HEK293 (cell line): Measurements from ENCODE around the gene RTRAF.

Experiments used
- CTCF ChIA-PET: fragments of 350-600 bp; formaldehyde crosslinking; extraction: SDS; loops from one replicate; lab custom pipeline; 2021; ENCODE audit warnings: antibody characterized with exemption; lab: Yijun Ruan, JAX
- POLR2A ChIA-PET: fragments of 300-600 bp; formaldehyde crosslinking; extraction: SDS; loops from one replicate; lab custom pipeline; 2020; ENCODE audit warnings: antibody characterized with exemption, inconsistent platforms; lab: Yijun Ruan, JAX
- H3K27ac ChIP-seq: fragments of 200-500 bp; sonication (Bioruptor generic); 2 replicates; pipeline ENCODE4 v1.5.1; 2014; ENCODE audit warnings: low read depth, low read length, control low read depth, inconsistent platforms; ENCODE audit errors: extremely low read depth
- H3K36me3 ChIP-seq, 2 experiments: fragments of 200-500 bp in 1 of 2; sonication (Bioruptor generic) in 1 of 2; 1 replicate in 1 of 2; 2 replicates in 1 of 2; pipeline ENCODE4 v1.5.1; 2014 to 2017; ENCODE audit warnings: inconsistent platforms in 2 of 2, low read length in 2 of 2; ENCODE audit not compliant: control insufficient read depth in 2 of 2, insufficient read depth in 1 of 2
- H3K4me1 ChIP-seq: fragments of 200-500 bp; sonication (Bioruptor generic); 2 replicates; pipeline ENCODE4 v1.5.1; 2014; ENCODE audit warnings: mild to moderate bottlenecking, low read length, inconsistent platforms; ENCODE audit not compliant: control insufficient read depth, insufficient read depth
- H3K4me3 ChIP-seq: 2 replicates; pipeline ENCODE4 v1.5.1; 2011; ENCODE audit warnings: low read depth, mild to moderate bottlenecking, control low read depth, low read length, moderate library complexity
- H3K9me3 ChIP-seq: fragments of 200-500 bp; sonication (Bioruptor generic); 2 replicates; pipeline ENCODE4 v1.5.1; 2014; ENCODE audit warnings: low read depth, low read length, inconsistent platforms; ENCODE audit not compliant: control insufficient read depth, insufficient read depth
- EGR2 ChIP-seq: fragments of 450-650 bp; formaldehyde crosslinking; IDR thresholded peaks from 2 replicates; pipeline ENCODE4 v1.5.1; 2016; ENCODE audit warnings: low read depth, missing biosample characterization, missing genetic modification characterization
- GLI2 ChIP-seq: fragments of 450-650 bp; formaldehyde crosslinking; IDR thresholded peaks from 2 replicates; pipeline ENCODE4; 2017; ENCODE audit warnings: missing biosample characterization, missing genetic modification characterization, low read depth, borderline replicate concordance
- KLF8 ChIP-seq: fragments of 450-650 bp; formaldehyde crosslinking; IDR thresholded peaks from 2 replicates; pipeline ENCODE4 v1.5.1; 2016; ENCODE audit warnings: missing biosample characterization, missing genetic modification characterization
- MYNN ChIP-seq: fragments of 450-650 bp; formaldehyde crosslinking; IDR thresholded peaks from 2 replicates; pipeline ENCODE4 v1.5.1; 2016; ENCODE audit warnings: missing biosample characterization, missing genetic modification characterization, borderline replicate concordance
- PRDM10 ChIP-seq: fragments of 450-650 bp; formaldehyde crosslinking; IDR thresholded peaks from 2 replicates; pipeline ENCODE4 v1.5.1; 2016; ENCODE audit warnings: missing biosample characterization, missing genetic modification characterization
- SCRT2 ChIP-seq: fragments of 450-650 bp; formaldehyde crosslinking; IDR thresholded peaks from 2 replicates; pipeline ENCODE4 v1.5.1; 2016; ENCODE audit warnings: missing biosample characterization, missing genetic modification characterization
- YY2 ChIP-seq: fragments of 450-650 bp; formaldehyde crosslinking; IDR thresholded peaks from 2 replicates; pipeline ENCODE4 v1.5.1; 2016; ENCODE audit warnings: missing biosample characterization, missing genetic modification characterization
- ZNF16 ChIP-seq: fragments of 450-650 bp; formaldehyde crosslinking; IDR thresholded peaks from 2 replicates; pipeline ENCODE4 v1.5.1; 2016; ENCODE audit warnings: low read depth, missing biosample characterization, missing genetic modification characterization
- ZNF184 ChIP-seq: fragments of 450-650 bp; IDR thresholded peaks from 2 replicates; pipeline ENCODE4 v1.5.1; 2018; ENCODE audit warnings: missing biosample characterization, mild to moderate bottlenecking, missing genetic modification characterization
- ZNF221 ChIP-seq: fragments of 450-650 bp; formaldehyde crosslinking; IDR thresholded peaks from 2 replicates; pipeline ENCODE4 v1.5.1; 2017; ENCODE audit warnings: missing biosample characterization, missing genetic modification characterization, borderline replicate concordance
- ZNF274 ChIP-seq, 2 experiments: fragments of 200-500 bp in 1 of 2; fragments of 450-650 bp in 1 of 2; sonication (Bioruptor generic) in 1 of 2; formaldehyde crosslinking in 1 of 2; IDR thresholded peaks; 2 replicates each; pipeline versions ENCODE4 v1.5.1 to v1.6.1; 2014 to 2016; ENCODE audit warnings: borderline replicate concordance in 1 of 2, inconsistent platforms in 1 of 2, low read length in 1 of 2, missing biosample characterization in 1 of 2, missing genetic modification characterization in 1 of 2
- ZNF292 ChIP-seq: fragments of 450-650 bp; formaldehyde crosslinking; IDR thresholded peaks from 2 replicates; pipeline ENCODE4 v1.5.1; 2016; ENCODE audit warnings: low read depth, missing biosample characterization, missing genetic modification characterization, borderline replicate concordance
- ZNF311 ChIP-seq: fragments of 450-650 bp; formaldehyde crosslinking; IDR thresholded peaks from 2 replicates; pipeline ENCODE4 v1.5.1; 2017; ENCODE audit warnings: missing biosample characterization, missing genetic modification characterization, borderline replicate concordance
- ZNF473 ChIP-seq: fragments of 450-650 bp; formaldehyde crosslinking; IDR thresholded peaks from 2 replicates; pipeline ENCODE4 v1.5.1; 2017; ENCODE audit warnings: missing biosample characterization, missing genetic modification characterization
- ZNF510 ChIP-seq: fragments of 450-650 bp; formaldehyde crosslinking; IDR thresholded peaks from 2 replicates; pipeline ENCODE4 v1.5.1; 2018; ENCODE audit warnings: mild to moderate bottlenecking, missing genetic modification characterization, missing biosample characterization; ENCODE audit not compliant: insufficient replicate concordance
- ZNF529 ChIP-seq: fragments of 450-650 bp; formaldehyde crosslinking; IDR thresholded peaks from 2 replicates; pipeline ENCODE4 v1.5.1; 2017; ENCODE audit warnings: missing genetic modification characterization, missing biosample characterization; ENCODE audit not compliant: insufficient replicate concordance
- ZNF558 ChIP-seq: fragments of 450-650 bp; formaldehyde crosslinking; IDR thresholded peaks from 2 replicates; pipeline ENCODE4 v1.5.1; 2016; ENCODE audit warnings: missing biosample characterization, missing genetic modification characterization
- ZNF704 ChIP-seq: fragments of 450-650 bp; formaldehyde crosslinking; IDR thresholded peaks from 2 replicates; pipeline ENCODE4 v1.5.1; 2016; ENCODE audit warnings: missing biosample characterization, missing genetic modification characterization
- TF ChIP-seq, protein P1 (sequence below): sonication (generic); formaldehyde crosslinking; IDR thresholded peaks from 2 replicates; pipeline ENCODE4 v1.8.1; 2022; ENCODE audit warnings: mild to moderate bottlenecking, moderate library complexity, missing genetic modification reagents
- TF ChIP-seq, protein P2 (sequence below): fragments of 450-650 bp; formaldehyde crosslinking; IDR thresholded peaks from 2 replicates; pipeline ENCODE4 v1.5.1; 2017; ENCODE audit warnings: missing biosample characterization, missing genetic modification characterization
- TF ChIP-seq, protein P3 (sequence below): fragments of 450-650 bp; formaldehyde crosslinking; IDR thresholded peaks from 2 replicates; pipeline ENCODE4 v1.5.1; 2016; ENCODE audit warnings: missing biosample characterization, missing genetic modification characterization
- TF ChIP-seq, protein P4 (sequence below): fragments of 450-650 bp; formaldehyde crosslinking; IDR thresholded peaks from 2 replicates; pipeline ENCODE4 v1.5.1; 2016; ENCODE audit warnings: missing biosample characterization, missing genetic modification characterization, borderline replicate concordance

RTRAF gene

DNA sequence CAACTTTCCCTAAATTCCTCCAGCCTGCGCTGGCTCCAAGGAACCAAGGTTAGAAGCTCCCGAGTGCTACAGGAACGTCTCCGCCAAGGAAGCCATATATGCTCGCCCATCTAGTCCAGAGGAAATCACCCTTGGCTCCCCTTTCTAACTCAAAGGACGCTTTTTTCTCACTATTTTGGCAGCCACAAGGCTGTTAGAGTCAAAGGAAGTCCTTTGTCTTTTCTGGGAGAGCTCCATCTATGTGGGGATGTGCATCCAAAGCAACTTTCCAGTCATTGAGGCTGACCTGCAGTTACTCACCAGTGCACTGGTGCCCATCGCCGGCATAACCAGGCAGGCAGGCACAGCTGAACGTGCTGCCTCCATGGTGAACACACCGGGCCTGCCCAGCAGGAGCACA, 37.6 kb downstream of the RTRAF start:
- Histone ChIP-seq H3K4me1 (no peaks in the 10 kb centered on the region), H3K36me3 (no peaks in the 10 kb centered on the region; a peak in 1 of 3 replicates), H3K9me3 (no peaks in the 10 kb centered on the region), H3K27ac (no peak overlapping the region), H3K4me3 (no peak overlapping the region)
- ChIA-PET POLR2A (no interaction called here), CTCF (no interaction called here)
- TF ChIP-seq, protein P1, sequence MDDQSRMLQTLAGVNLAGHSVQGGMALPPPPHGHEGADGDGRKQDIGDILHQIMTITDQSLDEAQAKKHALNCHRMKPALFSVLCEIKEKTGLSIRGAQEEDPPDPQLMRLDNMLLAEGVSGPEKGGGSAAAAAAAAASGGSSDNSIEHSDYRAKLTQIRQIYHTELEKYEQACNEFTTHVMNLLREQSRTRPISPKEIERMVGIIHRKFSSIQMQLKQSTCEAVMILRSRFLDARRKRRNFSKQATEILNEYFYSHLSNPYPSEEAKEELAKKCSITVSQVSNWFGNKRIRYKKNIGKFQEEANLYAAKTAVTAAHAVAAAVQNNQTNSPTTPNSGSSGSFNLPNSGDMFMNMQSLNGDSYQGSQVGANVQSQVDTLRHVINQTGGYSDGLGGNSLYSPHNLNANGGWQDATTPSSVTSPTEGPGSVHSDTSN (CRISPR knock-in tag) = no peak
- TF ChIP-seq MYNN (no peak), GLI2 (tag by site-specific recombination) (no peak), ZNF274 (IDR thresholded peaks at IDR 0.05; ENCODE audit: low read length) (no peak), ZNF274 (tag by site-specific recombination; IDR thresholded peaks at IDR 0.05; ENCODE audit: borderline replicate concordance) (no peak), ZNF221 (no peak), ZNF184 (tag by site-specific recombination) (no peak), ZNF558 (tag by site-specific recombination) (no peak), PRDM10 (tag by site-specific recombination) (no peak), ZNF473 (tag by site-specific recombination) (no peak), ZNF292 (tag by site-specific recombination) (no peak), ZNF311 (tag by site-specific recombination) (no peak), ZNF704 (no peak), KLF8 (no peak), ZNF16 (tag by site-specific recombination) (no peak)
- TF ChIP-seq, protein P2, sequence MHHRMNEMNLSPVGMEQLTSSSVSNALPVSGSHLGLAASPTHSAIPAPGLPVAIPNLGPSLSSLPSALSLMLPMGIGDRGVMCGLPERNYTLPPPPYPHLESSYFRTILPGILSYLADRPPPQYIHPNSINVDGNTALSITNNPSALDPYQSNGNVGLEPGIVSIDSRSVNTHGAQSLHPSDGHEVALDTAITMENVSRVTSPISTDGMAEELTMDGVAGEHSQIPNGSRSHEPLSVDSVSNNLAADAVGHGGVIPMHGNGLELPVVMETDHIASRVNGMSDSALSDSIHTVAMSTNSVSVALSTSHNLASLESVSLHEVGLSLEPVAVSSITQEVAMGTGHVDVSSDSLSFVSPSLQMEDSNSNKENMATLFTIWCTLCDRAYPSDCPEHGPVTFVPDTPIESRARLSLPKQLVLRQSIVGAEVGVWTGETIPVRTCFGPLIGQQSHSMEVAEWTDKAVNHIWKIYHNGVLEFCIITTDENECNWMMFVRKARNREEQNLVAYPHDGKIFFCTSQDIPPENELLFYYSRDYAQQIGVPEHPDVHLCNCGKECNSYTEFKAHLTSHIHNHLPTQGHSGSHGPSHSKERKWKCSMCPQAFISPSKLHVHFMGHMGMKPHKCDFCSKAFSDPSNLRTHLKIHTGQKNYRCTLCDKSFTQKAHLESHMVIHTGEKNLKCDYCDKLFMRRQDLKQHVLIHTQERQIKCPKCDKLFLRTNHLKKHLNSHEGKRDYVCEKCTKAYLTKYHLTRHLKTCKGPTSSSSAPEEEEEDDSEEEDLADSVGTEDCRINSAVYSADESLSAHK (tag by site-specific recombination) = no peak

GRCh38 chr14:52029881-52030280, 40.5 kb downstream of the RTRAF start:
- no peaks in the 10 kb centered on the region for H3K4me1 ChIP-seq
- no peak overlapping the region for H3K27ac ChIP-seq
- H3K4me3 ChIP-seq = no peak overlapping the region
- H3K9me3 ChIP-seq = no peaks in the 10 kb centered on the region
- CTCF ChIA-PET = interaction anchor here (1.0 kb wide), 1 partner anchor 13 kb away, joined by 4 read pairs; no protein-coding TSS in a partner anchor
- POLR2A ChIA-PET = no interaction called here
- no peaks in the 10 kb centered on the region; a peak in 1 of 3 replicates for H3K36me3 ChIP-seq
- TF ChIP-seq YY2 (tag by site-specific recombination) (no peak), ZNF510 (tag by site-specific recombination) (no peak), ZNF529 (tag by site-specific recombination) (no peak), EGR2 (tag by site-specific recombination) (no peak), SCRT2 (tag by site-specific recombination) (no peak)
- TF ChIP-seq, protein P3, sequence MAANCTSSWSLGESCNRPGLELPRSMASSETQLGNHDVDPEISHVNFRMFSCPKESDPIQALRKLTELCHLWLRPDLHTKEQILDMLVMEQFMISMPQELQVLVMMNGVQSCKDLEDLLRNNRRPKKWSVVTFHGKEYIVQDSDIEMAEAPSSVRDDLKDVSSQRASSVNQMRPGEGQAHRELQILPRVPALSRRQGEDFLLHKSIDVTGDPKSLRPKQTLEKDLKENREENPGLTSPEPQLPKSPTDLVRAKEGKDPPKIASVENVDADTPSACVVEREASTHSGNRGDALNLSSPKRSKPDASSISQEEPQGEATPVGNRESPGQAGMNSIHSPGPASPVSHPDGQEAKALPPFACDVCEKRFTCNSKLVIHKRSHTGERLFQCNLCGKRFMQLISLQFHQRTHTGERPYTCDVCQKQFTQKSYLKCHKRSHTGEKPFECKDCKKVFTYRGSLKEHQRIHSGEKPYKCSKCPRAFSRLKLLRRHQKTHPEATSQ (tag by site-specific recombination) = no peak
- TF ChIP-seq, protein P4, sequence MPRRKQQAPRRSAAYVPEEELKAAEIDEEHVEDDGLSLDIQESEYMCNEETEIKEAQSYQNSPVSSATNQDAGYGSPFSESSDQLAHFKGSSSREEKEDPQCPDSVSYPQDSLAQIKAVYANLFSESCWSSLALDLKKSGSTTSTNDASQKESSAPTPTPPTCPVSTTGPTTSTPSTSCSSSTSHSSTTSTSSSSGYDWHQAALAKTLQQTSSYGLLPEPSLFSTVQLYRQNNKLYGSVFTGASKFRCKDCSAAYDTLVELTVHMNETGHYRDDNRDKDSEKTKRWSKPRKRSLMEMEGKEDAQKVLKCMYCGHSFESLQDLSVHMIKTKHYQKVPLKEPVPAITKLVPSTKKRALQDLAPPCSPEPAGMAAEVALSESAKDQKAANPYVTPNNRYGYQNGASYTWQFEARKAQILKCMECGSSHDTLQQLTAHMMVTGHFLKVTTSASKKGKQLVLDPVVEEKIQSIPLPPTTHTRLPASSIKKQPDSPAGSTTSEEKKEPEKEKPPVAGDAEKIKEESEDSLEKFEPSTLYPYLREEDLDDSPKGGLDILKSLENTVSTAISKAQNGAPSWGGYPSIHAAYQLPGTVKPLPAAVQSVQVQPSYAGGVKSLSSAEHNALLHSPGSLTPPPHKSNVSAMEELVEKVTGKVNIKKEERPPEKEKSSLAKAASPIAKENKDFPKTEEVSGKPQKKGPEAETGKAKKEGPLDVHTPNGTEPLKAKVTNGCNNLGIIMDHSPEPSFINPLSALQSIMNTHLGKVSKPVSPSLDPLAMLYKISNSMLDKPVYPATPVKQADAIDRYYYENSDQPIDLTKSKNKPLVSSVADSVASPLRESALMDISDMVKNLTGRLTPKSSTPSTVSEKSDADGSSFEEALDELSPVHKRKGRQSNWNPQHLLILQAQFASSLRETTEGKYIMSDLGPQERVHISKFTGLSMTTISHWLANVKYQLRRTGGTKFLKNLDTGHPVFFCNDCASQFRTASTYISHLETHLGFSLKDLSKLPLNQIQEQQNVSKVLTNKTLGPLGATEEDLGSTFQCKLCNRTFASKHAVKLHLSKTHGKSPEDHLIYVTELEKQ (tag by site-specific recombination) = no peak
